ENCODE measurements around the gene PRKCH.

PRKCH gene

GRCh38 chr14:61368114-61368710 lies 46.8 kb downstream of the PRKCH start:
- no peak for DNase-seq (ENCODE audit: low spot score)

- DNase-seq (ENCODE audit: low spot score): no peak
These were observed 47.5 kb downstream of the PRKCH start for GRCh38 chr14:61368781-61369453.

GRCh38 chr14:61369454-61369810 lies 48.1 kb downstream of the PRKCH start:
- DNase-seq (ENCODE audit: low spot score): no peak

- no peak for DNase-seq (ENCODE audit: low spot score)
These were observed 51.0 kb downstream of the PRKCH start for GRCh38 chr14:61372379-61372778.

- DNase-seq (ENCODE audit: low spot score): no peak
These were observed 51.6 kb downstream of the PRKCH start for GRCh38 chr14:61372842-61373555.

GRCh38 chr14:61374284-61374683 lies 52.9 kb downstream of the PRKCH start:
- no peak for DNase-seq (ENCODE audit: low spot score)

GRCh38 chr14:61375218-61375617 lies 53.8 kb downstream of the PRKCH start:
- no peak for DNase-seq (ENCODE audit: low spot score)

GRCh38 chr14:61376314-61376713 lies 54.9 kb downstream of the PRKCH start:
- DNase-seq (ENCODE audit: low spot score): no peak

- no peak for DNase-seq (ENCODE audit: low spot score)
These were observed 56.4 kb downstream of the PRKCH start for GRCh38 chr14:61377749-61378148.

- DNase-seq (ENCODE audit: low spot score): no peak
These were observed 58.3 kb downstream of the PRKCH start for GRCh38 chr14:61379639-61380184.

GRCh38 chr14:61380984-61381383 lies 59.6 kb downstream of the PRKCH start:
- no peak for DNase-seq (ENCODE audit: low spot score)

- no peak for DNase-seq (ENCODE audit: low spot score)
These were observed 60.2 kb downstream of the PRKCH start for GRCh38 chr14:61381553-61381952.

GRCh38 chr14:61382842-61383241 lies 61.5 kb downstream of the PRKCH start:
- no peak for DNase-seq (ENCODE audit: low spot score)

GRCh38 chr14:61385002-61385685 lies 63.8 kb downstream of the PRKCH start:
- no peak for DNase-seq (ENCODE audit: low spot score)

- DNase-seq (ENCODE audit: low spot score): no peak
These were observed 64.9 kb downstream of the PRKCH start for GRCh38 chr14:61386173-61386772.

- DNase-seq (ENCODE audit: low spot score): no peak
These were observed 65.7 kb downstream of the PRKCH start for GRCh38 chr14:61387076-61387475.

GRCh38 chr14:61388173-61388975 lies 67.0 kb downstream of the PRKCH start:
- peak; percentile 88 for DNase-seq (ENCODE audit: low spot score)

- no peak for DNase-seq (ENCODE audit: low spot score)
These were observed 67.7 kb downstream of the PRKCH start for GRCh38 chr14:61388976-61389576.

GRCh38 chr14:61391119-61391518 lies 69.7 kb downstream of the PRKCH start:
- no peak for DNase-seq (ENCODE audit: low spot score)

GRCh38 chr14:61392297-61392696 lies 70.9 kb downstream of the PRKCH start:
- no peak for DNase-seq (ENCODE audit: low spot score)

GRCh38 chr14:61394542-61394941 lies 73.2 kb downstream of the PRKCH start:
- DNase-seq (ENCODE audit: low spot score): no peak
